Activated CD4-positive, alpha-beta T cell treated with anti-CD3 and anti-CD28 coated beads, Interleukin-2, amount 50 U/mL, for 24 hours (primary cell): ENCODE measurements around the gene CATSPERD.

ENCODE experiments used
- DNase-seq, 2 donors: peaks; one replicate each; pipeline ENCODE4 v3.0.0-alpha.2; 2020; ENCODE audit warnings: low read depth in 1 of 2, low spot score in 1 of 2

The CATSPERD gene

DNA sequence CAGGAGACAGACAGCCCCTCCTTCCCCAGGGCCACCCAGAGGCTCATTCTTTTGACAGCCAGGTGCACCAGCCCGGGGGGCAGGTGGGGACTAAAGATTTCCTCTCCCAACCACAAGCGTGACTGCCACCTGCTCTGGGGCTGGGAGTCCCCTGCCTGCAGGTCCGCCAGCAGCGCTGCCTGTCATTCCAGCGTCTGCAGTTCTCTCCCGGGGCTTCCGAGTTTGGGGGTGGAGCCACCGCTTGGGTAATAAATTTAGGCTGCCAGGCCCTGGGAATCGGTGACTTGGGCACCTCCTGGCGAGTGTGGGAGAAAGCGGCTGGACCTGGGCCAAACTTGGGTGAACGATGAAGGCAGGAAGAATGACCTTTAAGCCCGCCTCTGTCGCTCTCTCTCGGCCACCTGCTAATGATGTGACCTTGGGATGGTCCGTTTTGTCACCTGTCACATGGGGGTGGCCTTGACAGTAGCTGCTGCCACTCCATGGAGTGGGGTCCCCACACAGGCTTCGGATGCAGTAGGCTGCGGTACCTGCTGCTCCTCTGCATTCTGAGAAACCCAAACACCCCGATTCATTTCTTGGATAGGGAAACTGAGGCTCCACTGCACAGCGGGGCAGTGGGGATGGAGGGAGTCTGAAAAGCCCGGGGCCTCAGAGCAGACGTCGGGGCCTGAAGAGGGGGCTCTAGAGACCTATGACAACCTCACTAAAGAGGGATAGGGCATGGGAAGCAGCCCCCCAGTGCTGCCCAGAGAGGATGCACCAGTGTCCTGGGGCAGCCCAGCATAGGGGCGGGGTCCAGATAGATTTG is 106.3 kb downstream of the CATSPERD start:
- no peak for DNase-seq

DNA sequence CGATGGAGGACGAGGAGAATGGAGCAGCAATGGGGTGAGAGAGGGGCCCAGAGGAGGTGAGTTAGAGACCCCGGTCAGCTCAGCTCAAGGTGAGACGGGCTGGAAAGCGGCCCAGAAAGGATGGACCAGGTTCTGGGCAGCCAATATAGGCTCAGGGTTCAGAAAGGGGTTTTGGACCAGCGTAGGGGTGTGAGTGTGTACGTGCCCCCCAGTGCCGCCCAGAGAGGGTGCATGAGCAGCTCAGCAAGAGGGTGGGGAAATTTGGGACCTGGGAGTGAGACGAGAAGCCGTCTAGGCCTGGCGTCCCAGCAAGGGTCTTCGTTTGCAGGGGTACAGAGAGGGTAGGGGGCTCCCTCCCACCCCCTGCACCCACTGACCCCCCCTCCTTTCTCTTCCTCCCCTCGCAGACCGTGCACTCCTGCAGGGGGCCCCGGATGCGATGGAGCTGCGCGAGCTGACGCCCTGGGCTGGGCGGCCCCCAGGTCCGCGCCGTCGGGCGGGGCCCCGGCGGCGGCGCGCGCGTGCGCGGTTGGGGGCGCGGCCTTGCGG is 107.0 kb downstream of the CATSPERD start:
- no peak for DNase-seq

DNA sequence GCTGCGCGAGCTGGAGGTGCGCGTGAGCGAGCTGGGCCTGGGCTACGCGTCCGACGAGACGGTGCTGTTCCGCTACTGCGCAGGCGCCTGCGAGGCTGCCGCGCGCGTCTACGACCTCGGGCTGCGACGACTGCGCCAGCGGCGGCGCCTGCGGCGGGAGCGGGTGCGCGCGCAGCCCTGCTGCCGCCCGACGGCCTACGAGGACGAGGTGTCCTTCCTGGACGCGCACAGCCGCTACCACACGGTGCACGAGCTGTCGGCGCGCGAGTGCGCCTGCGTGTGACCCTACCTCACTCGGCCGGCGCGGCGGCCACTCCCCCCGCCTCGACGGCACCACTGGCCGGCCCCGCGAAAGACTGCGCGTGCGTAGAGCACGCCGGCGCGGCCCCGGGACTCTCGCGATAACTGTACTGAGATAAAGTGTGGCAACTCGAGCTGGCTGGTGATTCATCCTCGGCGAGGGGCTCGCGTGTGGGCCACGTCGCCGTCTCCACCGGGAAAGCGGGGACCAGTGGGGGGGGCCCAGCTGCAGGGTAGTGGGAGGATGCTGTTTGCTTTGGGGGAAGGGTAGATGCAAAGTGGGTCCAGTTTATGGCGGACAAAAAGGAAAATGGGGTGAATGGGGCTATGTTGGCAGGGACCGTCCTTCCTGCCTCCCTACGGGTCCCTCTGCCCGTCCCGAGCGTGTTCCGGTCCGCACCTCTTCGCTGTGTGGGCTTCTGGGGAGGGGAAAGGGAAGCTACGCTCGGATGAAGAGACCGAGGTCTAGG is 107.6 kb downstream of the CATSPERD start:
- peak; percentile 92 to 93 for DNase-seq
